ENCODE data around the gene NSD2.

The NSD2 gene

GRCh38 chr4:1988327-1988724 lies 117.1 kb downstream of the NSD2 start:
- TF ChIP-seq, protein P1, sequence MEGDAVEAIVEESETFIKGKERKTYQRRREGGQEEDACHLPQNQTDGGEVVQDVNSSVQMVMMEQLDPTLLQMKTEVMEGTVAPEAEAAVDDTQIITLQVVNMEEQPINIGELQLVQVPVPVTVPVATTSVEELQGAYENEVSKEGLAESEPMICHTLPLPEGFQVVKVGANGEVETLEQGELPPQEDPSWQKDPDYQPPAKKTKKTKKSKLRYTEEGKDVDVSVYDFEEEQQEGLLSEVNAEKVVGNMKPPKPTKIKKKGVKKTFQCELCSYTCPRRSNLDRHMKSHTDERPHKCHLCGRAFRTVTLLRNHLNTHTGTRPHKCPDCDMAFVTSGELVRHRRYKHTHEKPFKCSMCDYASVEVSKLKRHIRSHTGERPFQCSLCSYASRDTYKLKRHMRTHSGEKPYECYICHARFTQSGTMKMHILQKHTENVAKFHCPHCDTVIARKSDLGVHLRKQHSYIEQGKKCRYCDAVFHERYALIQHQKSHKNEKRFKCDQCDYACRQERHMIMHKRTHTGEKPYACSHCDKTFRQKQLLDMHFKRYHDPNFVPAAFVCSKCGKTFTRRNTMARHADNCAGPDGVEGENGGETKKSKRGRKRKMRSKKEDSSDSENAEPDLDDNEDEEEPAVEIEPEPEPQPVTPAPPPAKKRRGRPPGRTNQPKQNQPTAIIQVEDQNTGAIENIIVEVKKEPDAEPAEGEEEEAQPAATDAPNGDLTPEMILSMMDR (IDR thresholded peaks at IDR 0.05) = no peak

- TF ChIP-seq, protein P1 (IDR thresholded peaks at IDR 0.05) = no peak
Observed at GRCh38 chr4:1989533-1990347, 118.5 kb downstream of the NSD2 start.

- TF ChIP-seq, protein P1 (IDR thresholded peaks at IDR 0.05) = no peak
Observed at GRCh38 chr4:1990348-1990645, 119.1 kb downstream of the NSD2 start.

DNA sequence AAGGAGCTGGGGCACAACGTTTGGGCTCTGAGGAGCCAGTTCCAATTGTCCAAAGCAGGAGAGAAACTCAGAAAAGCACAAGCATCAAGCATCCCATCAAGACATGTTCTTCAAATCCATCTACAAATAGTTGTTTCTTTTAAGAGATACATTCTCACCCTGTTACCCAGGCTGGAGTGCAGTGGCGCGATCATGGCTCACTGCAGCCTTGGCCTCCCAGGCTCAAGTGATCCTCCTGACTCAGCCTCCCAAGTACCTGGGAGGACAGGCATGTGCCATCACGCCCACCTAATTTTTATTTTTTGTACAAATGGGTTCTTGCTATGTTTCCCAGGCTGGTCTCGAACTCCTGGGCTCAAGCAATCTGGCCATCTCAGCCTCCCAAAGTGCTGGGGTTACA lies 119.5 kb downstream of the NSD2 start:
- TF ChIP-seq, protein P1 (IDR thresholded peaks at IDR 0.05) = no peak

DNA sequence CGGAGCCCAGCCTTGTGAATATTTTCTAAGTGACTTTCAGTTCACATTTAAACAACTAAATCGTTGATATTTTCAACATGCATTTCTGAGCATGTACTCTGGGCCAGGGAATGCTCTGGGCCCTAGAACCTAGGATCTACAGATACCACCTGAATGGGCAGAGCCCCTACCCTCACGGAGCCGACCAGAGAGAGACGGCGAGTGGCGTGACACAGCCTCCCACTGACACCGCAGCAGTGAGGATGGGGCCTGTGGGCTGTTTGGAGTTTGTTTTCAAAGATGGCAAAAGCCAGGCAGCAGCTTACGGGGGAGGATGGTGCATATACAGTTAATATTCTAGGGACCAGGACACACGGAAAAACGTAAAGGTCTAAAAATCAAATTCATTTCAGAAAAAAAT lies 119.9 kb downstream of the NSD2 start:
- TF ChIP-seq, protein P1 (IDR thresholded peaks at IDR 0.05) = no peak

GRCh38 chr4:1991596-1992434 lies 120.6 kb downstream of the NSD2 start:
- TF ChIP-seq, protein P1 (IDR thresholded peaks at IDR 0.05) = no peak

GRCh38 chr4:1992468-1993168 lies 121.4 kb downstream of the NSD2 start:
- TF ChIP-seq, protein P1 (IDR thresholded peaks at IDR 0.05) = no peak
